Measurements from ENCODE around the gene ANAPC5. TPM values are rescaled to one million over a fixed set of nuclear protein-coding genes. Genes with fewer than 3 reads are reported as not detected.
"Not testable (repeated sequence)": the region's sequence is repeated elsewhere in the genome, so short reads cannot be mapped to it uniquely, and the experiment has no call there.

Gene ANAPC5
- total RNA-seq, 2 experiments from 2014 or later = 130 to 138 TPM

DNA sequence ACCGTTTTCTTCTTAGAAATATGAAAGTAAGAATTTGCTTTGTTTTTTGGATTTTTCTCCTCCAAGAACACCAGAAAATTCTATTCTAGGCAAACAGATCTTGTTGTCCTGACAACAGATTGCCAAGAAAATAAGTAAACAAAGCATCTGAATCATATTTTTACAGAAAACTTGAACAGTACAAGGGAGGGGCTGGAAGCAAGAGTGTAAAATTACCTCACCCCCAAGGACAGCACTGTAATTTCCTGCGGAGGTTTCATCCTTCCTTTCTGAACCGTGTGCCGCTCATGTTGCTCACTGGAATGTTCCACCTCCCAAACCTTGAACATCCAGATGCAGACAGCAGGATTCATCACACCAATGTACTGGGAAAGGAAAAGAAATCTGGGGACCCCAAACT is 50.3 kb downstream of the ANAPC5 start:
- no peak for DNase-seq
- no peaks in the 10 kb centered on the region for H3K9me3 Mint-ChIP-seq
- no peak overlapping the region for H3K27ac Mint-ChIP-seq
- H3K4me3 Mint-ChIP-seq = no peak overlapping the region
- no peaks in the 10 kb centered on the region for H3K36me3 Mint-ChIP-seq
- H3K4me1 Mint-ChIP-seq = peaks cover 4% of the 10 kb centered on the region
- H3K27me3 Mint-ChIP-seq = no peaks in the 10 kb centered on the region

DNA sequence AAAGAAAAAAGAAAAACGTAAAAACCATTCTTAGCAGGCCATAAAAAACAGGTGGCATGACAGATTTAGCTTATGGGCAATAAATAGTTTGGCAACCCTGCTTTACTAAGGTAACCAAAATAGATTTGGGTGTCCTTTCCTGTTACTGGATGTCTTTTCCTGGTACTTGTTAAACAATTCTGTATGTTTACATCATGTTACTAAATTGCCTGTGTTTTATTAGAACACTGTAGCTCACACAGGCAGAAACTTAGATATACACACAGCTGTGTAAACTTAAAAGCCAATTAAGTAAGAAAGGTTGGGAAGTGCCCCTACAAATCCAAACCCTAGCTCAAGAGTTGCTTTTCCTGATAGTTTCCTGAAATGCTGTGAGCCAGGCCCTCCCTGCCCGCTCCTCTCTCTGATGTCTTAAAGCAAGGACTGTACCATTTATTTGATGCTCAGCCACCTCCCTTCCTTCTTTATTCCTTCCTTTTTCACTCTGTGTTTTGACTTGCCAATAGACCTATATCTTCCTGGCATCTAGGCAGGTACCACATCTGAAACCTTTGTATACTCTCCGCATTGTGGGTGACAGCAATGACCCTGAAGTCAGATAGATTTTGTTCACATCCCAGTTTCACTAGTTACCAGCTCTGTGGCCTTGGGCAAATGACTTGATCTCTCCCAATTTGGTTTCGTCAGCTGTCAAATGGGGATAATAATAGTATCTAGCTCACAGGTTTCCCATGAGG is 52.0 kb downstream of the ANAPC5 start:
- DNase-seq = no peak
- H3K4me3 Mint-ChIP-seq = no peak overlapping the region
- H3K27ac Mint-ChIP-seq = no peak overlapping the region
- H3K36me3 Mint-ChIP-seq = no peaks in the 10 kb centered on the region
- H3K9me3 Mint-ChIP-seq = no peaks in the 10 kb centered on the region
- H3K4me1 Mint-ChIP-seq = peaks cover 4% of the 10 kb centered on the region
- H3K27me3 Mint-ChIP-seq = no peaks in the 10 kb centered on the region

DNA sequence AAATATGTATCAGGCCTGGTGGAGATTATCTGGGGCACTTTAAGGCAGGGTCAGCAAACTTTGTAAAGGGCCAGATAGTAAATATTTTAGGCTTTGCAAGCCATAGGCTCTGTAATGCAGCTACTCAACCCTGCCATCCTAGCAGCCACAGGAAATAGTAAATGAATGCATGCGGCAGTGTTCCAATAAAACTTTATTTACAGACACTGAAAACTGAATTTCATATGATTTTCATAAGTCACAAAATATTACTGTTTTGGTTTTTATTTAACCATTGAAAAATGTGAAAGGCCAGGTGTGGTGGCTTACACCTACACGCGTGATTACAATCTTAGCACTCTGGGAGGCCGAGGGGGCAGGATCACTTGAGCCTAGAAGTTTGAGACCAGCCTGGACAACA is 52.5 kb downstream of the ANAPC5 start:
- peaks cover 9% of the 10 kb centered on the region for H3K4me1 Mint-ChIP-seq
- H3K27ac Mint-ChIP-seq = no peak overlapping the region
- no peaks in the 10 kb centered on the region for H3K36me3 Mint-ChIP-seq
- no peak overlapping the region for H3K4me3 Mint-ChIP-seq
- DNase-seq = no peak
- no peaks in the 10 kb centered on the region for H3K27me3 Mint-ChIP-seq
- no peaks in the 10 kb centered on the region for H3K9me3 Mint-ChIP-seq

DNA sequence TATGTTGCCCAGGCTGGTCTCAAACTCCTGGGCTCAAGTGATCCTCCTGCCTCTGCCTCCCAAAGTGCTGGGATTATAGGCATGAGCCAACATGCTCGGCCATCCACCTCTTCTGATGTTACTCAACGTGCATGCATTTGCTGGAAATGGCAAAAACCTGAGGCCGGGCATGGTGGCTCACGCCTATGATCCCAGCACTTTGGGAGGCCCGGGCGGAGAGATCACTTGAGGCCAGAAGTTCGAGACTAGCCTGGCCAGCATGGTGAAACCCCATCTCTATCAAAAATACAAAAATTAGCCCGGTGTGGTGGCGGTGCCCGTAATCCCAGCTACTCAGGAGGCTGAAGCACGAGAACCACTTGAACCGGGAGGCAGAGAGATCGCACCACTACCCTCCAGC is 53.8 kb downstream of the ANAPC5 start:
- not testable (repeated sequence) for DNase-seq, H3K36me3 Mint-ChIP-seq, H3K27me3 Mint-ChIP-seq, H3K9me3 Mint-ChIP-seq, H3K27ac Mint-ChIP-seq
- H3K4me1 Mint-ChIP-seq = peaks cover 13% of the 10 kb centered on the region
- peak overlapping the region; percentile 84 for H3K4me3 Mint-ChIP-seq

DNA sequence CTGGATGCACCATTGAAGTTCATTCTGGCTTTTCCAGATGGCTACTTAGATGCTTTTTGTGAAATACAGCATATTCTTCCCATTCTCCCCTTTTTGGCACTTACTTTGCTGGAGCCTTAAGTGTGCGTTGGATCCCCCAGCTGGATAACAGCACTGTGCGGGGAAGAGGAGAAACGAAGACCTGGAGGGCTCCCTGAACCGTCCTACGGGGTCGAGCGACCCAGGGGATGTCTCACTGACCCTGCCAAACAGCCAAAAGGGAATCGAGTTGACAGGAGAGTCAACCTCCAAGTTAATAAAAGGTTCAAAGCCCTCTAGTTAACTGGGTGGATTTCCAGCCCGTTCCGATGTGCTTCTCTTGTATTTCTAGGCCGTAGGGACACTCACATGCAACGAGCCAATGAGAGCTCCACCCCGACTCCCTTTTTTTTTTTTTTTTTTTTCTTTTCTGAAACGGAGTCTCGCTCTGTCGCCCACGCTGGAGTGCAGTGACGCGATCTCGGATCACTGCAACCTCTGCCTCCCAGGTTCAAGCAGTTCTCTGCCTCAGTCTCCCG is 54.7 kb downstream of the ANAPC5 start:
- Mint-ChIP-seq H3K4me3 (peak overlapping the region; percentile 84), H3K36me3 (no peaks in the 10 kb centered on the region), H3K27me3 (no peaks in the 10 kb centered on the region), H3K4me1 (peaks cover 13% of the 10 kb centered on the region), H3K27ac (peak overlapping the region; percentile 67), H3K9me3 (no peaks in the 10 kb centered on the region)
- DNase-seq = peak; percentile 63

DNA sequence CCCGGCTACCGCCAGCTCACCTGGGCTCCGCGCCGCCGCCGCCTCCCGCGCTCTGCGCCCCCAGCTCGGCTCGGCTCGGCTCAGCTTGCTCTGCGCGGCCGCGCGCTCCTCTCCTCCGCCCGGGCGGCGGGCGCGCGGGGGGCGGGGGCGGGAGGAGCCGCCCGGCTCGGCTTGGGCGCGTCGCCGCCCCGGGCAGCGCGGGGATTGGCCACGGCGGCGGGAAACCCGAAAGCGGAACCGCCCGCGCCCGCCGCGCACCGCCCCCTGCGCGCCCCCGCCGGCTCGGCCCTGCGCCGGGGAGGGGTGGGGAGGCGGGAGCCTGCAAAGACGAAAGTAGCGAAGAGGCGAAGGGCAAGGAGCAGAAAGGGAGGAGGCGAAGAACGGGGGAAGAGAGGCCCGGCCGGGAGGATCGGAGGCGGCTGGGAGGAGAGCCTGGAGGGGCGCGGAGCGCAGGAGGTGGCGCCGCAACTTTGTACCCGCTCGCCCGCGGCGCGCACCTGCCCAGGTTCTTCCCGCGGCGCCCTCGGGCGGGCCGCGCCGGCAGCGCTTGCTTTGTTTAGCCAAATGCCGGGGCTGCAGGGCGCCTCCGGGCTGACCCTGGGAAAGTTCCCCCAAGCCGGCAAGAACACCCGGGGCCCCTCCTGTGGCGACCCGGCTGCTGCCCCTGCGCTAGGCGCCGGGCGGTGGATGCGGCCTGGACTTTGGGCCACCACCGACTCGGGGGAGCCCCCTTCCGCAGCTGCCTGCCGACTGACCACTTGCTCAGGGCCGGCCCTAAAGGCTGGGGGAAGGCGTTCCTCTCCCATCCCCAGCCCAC is 55.4 kb downstream of the ANAPC5 start, which contains the start of gene CAMKK2:
Gene CAMKK2 (minus strand): TSS at position 92 of the 817 bp plus-strand sequence. CDS start 22,183 bp downstream, outside the sequence.
- Mint-ChIP-seq H3K4me3 (peak within 1 kb of the TSS; percentile 86), H3K4me1 (peaks cover 16% of the 10 kb centered on the region), H3K27ac (peak within 1 kb of the TSS; percentile 89), H3K27me3 (no peaks in the 10 kb centered on the region), H3K9me3 (no peaks in the 10 kb centered on the region), H3K36me3 (peaks cover 3% of the 10 kb centered on the region)
- DNase-seq = peak; percentile 95

DNA sequence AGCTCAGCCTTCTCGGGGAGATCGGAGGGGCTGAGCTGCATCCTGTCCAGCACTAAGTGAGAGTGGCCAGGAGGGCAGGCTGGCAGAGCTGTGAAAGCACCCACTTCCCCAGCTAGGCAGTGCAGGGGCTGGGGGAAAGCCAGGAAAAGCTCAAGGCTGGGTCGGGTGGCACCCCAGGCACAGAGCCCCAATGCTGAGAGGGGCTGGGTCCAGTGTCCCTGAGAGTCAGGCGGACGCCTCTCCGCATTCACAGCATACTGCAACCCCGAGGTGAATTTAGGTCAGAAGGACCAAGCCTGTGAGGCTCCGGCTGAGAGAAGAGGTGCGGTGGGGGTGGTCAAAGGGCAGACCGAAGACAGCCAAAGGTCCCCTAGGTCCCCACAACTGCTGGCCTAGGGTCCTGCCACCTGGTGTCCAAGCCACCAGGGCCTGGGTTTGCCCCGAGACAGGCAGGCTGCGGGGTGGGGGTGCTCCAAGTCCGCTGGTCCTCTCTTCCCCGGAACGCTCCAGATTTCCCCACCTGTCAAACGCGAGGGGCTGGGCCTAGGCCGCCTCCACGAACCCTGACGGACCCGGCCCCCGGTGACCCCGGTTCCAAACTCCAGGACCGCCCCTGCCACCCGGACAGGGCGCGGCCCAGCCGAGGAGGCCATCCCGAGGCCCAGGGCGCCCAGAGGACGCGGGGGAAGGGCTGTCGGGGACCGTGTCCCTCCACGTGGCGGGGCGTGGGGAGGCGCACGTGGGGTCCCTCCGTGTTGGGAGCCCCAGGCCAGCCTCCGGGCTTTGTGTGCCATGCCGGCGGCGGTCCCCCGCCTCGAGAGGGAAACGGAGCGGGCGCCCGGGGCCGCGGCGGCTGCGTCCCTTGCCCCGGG is 56.2 kb downstream of the ANAPC5 start:
- DNase-seq = peak; percentile 47
- Mint-ChIP-seq H3K4me3 (peak overlapping the region; percentile 86), H3K27ac (peak overlapping the region; percentile 89), H3K9me3 (no peaks in the 10 kb centered on the region), H3K27me3 (no peaks in the 10 kb centered on the region), H3K36me3 (peaks cover 3% of the 10 kb centered on the region), H3K4me1 (peaks cover 16% of the 10 kb centered on the region)

DNA sequence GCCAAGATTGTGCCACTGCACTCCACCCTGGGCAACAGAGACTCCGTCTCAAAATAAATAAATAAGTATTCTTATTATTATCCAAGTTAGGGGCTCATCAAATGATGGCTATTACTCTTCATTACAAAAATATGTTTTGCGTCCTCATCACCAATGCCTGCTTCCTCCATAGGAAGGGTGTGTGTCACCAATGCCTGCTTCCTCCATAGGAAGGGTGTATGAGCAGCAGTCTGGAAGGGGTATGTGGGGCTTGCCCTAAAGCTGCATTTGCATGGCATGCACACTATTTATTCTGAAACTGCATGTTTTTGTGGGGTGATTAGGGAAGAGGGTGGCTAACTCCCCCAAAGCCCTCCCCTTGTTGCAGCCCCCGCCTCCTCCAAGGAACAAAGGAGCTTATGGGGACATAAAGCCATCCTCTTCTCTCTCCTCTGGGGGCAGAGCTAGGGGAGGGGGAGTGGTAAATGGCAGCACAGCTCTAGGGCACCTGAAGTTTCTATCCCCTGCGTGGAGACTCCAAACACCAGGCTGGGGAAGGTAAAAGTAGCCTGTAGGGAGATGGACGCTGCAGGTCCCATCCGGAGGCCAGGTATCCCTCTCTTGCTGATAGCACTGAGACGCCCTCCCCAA is 57.0 kb downstream of the ANAPC5 start:
- peak overlapping the region; percentile 86 for H3K4me3 Mint-ChIP-seq
- H3K4me1 Mint-ChIP-seq = peaks cover 16% of the 10 kb centered on the region
- peak; percentile 13 for DNase-seq
- no peaks in the 10 kb centered on the region for H3K27me3 Mint-ChIP-seq
- H3K36me3 Mint-ChIP-seq = peaks cover 3% of the 10 kb centered on the region
- H3K27ac Mint-ChIP-seq = peak overlapping the region; percentile 89
- H3K9me3 Mint-ChIP-seq = no peaks in the 10 kb centered on the region

DNA sequence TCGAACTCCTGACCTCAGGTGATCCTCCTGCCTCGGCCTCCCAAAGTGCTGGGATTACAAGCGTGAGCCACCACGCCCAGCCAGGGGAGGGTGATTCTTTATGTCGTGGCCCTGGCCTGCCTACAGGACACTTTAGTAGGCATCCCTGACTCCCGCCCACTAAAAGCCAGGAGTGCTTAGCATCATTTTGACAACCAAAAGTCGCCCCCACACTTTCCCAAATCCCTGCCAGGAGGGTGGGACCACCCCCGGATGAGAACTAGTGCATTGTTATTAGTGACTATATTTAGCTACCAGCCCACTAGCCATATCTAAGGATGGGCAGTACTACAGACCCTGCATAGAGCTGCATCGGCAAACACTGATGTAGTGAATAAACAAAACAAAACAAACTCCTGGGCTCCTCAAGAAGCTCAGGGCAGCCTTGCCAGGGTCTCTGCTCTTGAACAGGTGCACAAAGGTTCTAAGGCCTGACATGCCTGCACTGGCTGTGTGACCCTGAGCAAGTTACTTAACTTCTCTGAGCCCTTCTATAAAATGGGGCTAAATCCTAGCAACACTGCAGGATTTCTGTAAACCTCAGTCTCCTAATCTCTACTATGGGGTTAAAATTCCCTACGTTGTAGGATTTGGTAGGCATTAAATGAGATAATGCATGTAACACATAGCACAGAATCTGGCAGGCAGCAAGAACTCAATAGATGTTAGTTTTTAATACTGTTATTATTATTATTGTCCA is 57.9 kb downstream of the ANAPC5 start:
- peak overlapping the region; percentile 42 for H3K4me3 Mint-ChIP-seq

DNA sequence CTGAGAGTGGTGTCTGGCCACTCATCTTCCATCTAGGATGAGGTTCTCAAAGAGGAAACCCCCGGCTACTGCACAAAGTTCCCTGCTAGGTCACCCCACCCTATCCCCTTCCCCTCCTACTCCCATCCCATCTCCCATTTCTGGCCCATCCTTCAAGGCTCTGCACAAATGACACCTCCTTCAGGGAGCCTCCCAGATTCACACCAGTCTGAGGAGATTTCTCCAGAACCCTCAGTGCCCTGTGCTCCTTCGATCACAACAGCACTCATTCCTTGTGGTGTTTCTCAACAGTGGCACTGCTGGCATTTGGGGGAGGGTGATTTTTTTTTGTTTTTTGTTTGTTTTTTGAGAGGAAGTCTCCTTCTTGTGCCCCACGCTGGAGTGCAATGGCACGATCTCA is 58.6 kb downstream of the ANAPC5 start:
- Mint-ChIP-seq H3K27ac (no peak overlapping the region), H3K9me3 (no peaks in the 10 kb centered on the region), H3K4me1 (peaks cover 16% of the 10 kb centered on the region), H3K4me3 (no peak overlapping the region), H3K36me3 (peaks cover 3% of the 10 kb centered on the region), H3K27me3 (no peaks in the 10 kb centered on the region)
- no peak for DNase-seq

More for the DNA sequence above, 57.9 kb downstream of the ANAPC5 start:
- Mint-ChIP-seq H3K36me3 (peaks cover 3% of the 10 kb centered on the region), H3K27ac (no peak overlapping the region), H3K27me3 (no peaks in the 10 kb centered on the region), H3K9me3 (no peaks in the 10 kb centered on the region), H3K4me1 (peaks cover 16% of the 10 kb centered on the region)
- DNase-seq = no peak

DNA sequence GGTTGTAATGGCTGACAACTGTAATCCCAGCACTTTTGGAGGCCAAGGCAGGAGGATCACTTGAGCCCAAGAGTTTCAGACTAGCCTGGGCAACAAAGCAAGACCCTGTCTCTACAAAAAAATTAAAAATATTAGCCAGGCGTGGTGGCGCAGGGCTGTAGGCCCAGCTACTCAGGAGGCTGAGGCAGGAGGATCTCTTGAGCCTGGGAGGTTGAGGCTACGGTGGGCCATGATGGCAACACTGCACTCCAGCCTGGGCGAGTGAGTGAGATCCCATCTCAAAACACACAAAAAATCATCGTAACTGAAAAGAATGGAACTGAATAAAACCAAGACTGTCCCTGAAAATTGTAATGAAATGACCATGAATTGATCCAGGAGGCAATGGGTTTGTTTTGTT is 61.8 kb downstream of the ANAPC5 start:
- Mint-ChIP-seq H3K9me3 (no peaks in the 10 kb centered on the region), H3K27me3 (no peaks in the 10 kb centered on the region), H3K4me1 (peaks cover 16% of the 10 kb centered on the region), H3K36me3 (peaks cover 7% of the 10 kb centered on the region), H3K27ac (no peak overlapping the region), H3K4me3 (no peak overlapping the region)
- no peak for DNase-seq

DNA sequence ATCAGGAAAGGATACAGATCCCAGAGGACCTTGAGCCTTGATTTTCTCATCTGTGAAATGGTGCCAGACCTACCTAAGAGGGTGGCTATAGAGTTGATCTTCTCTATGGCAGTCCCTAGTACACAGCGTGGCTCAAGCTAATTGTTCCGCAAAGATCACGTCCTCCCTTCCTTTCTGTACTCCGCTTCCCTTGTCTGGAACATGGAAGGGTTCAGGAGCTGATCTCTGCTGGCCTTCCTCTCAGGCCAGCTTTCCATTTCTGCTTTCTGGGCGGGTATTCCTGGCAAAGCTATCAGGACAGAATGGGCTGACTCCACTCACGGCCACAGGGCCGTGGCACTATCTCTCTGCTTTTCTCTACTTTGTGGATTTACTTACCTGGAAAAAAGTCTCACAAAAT is 62.2 kb downstream of the ANAPC5 start:
- Mint-ChIP-seq H3K27ac (no peak overlapping the region), H3K4me3 (no peak overlapping the region), H3K4me1 (peaks cover 14% of the 10 kb centered on the region), H3K36me3 (peaks cover 7% of the 10 kb centered on the region), H3K9me3 (no peaks in the 10 kb centered on the region), H3K27me3 (no peaks in the 10 kb centered on the region)
- DNase-seq = no peak

DNA sequence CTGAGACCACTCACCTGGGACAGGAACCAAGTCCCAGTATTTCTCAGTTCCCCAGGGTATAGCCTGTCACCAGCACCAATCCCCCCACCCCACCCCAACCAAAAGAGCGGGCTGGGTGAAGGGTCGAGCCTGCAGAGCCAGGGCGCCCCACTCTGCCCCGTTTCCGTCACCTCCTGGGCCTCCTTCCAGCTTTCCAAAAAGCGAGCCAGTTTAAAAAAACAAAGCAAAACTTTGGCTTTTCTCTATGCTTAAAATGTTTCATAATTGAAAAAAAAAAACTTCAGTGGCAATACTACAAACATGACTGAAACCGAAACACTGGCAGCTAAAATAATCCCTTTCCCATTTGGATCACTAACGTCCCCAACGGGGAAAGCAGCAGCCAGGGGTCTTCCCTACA is 63.2 kb downstream of the ANAPC5 start:
- Mint-ChIP-seq H3K4me1 (peaks cover 8% of the 10 kb centered on the region), H3K36me3 (peaks cover 7% of the 10 kb centered on the region), H3K9me3 (no peaks in the 10 kb centered on the region), H3K27ac (no peak overlapping the region), H3K27me3 (no peaks in the 10 kb centered on the region), H3K4me3 (no peak overlapping the region)
- no peak for DNase-seq
